GM12864 (cell line): ENCODE measurements around the gene GPR160.

Experiments
- DNase-seq: peaks from one replicate; pipeline ENCODE4 v3.0.0-alpha.2; 2011; ENCODE audit warnings: low read depth
- H3K4me3 ChIP-seq: 2 replicates; pipeline ENCODE4 v1.5.1; 2011; ENCODE audit warnings: mild to moderate bottlenecking, low read depth, low read length, control low read depth
- TF ChIP-seq, protein P1 (sequence below): IDR thresholded peaks from 2 replicates; pipeline ENCODE4 v1.5.1; 2011; ENCODE audit warnings: low read depth, mild to moderate bottlenecking, moderate library complexity, low read length, control low read depth, inconsistent platforms; ENCODE audit errors: missing control alignments

GPR160 gene

GRCh38 chr3:170054204-170054603, 16.4 kb downstream of the GPR160 start:
- H3K4me3 ChIP-seq, result no peak overlapping the region; the same call in 1 of the 2 replicates
- no peak for DNase-seq
- TF ChIP-seq, protein P1, sequence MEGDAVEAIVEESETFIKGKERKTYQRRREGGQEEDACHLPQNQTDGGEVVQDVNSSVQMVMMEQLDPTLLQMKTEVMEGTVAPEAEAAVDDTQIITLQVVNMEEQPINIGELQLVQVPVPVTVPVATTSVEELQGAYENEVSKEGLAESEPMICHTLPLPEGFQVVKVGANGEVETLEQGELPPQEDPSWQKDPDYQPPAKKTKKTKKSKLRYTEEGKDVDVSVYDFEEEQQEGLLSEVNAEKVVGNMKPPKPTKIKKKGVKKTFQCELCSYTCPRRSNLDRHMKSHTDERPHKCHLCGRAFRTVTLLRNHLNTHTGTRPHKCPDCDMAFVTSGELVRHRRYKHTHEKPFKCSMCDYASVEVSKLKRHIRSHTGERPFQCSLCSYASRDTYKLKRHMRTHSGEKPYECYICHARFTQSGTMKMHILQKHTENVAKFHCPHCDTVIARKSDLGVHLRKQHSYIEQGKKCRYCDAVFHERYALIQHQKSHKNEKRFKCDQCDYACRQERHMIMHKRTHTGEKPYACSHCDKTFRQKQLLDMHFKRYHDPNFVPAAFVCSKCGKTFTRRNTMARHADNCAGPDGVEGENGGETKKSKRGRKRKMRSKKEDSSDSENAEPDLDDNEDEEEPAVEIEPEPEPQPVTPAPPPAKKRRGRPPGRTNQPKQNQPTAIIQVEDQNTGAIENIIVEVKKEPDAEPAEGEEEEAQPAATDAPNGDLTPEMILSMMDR, result peak; percentile 48

- H3K4me3 ChIP-seq, result peak overlapping the region; percentile 37
- TF ChIP-seq, protein P1, result no peak
- DNase-seq, result peak; percentile 81
These were observed 17.4 kb downstream of the GPR160 start for GRCh38 chr3:170055209-170055608.

GRCh38 chr3:170056710-170057454, 19.1 kb downstream of the GPR160 start:
- H3K4me3 ChIP-seq, result peak overlapping the region; percentile 49; the same call in 1 of the 2 replicates
- peak; percentile 85 for DNase-seq

DNA sequence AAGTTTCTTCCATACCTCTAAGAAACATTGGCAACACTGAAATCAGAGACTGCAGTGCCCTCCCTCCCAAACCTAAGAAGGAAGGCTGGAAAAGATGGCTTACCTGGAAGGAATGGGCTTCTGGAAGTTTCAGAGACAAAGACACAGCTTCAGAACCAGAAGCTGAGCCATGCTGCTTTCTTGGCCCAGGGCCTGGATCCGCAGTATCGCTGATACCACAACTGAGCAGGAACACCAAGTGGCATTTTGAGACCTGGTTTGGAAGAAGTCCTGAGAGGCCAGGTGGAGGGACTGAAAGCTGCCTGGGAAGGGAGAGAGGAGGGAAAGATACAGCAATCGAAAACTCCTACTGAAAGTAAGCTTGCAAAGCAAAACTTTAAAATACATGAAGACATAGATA, 19.8 kb downstream of the GPR160 start:
- TF ChIP-seq, protein P1, result no peak
- DNase-seq, result no peak
- peak overlapping the region; percentile 49 for H3K4me3 ChIP-seq

More at GRCh38 chr3:170056710-170057454, 19.1 kb downstream of the GPR160 start:
- TF ChIP-seq, protein P1, result no peak

- TF ChIP-seq, protein P1, result no peak
- H3K4me3 ChIP-seq, result peak overlapping the region; percentile 49; the same call in 1 of the 2 replicates
- DNase-seq, result no peak
These were observed 20.3 kb downstream of the GPR160 start for GRCh38 chr3:170058127-170058526.

DNA sequence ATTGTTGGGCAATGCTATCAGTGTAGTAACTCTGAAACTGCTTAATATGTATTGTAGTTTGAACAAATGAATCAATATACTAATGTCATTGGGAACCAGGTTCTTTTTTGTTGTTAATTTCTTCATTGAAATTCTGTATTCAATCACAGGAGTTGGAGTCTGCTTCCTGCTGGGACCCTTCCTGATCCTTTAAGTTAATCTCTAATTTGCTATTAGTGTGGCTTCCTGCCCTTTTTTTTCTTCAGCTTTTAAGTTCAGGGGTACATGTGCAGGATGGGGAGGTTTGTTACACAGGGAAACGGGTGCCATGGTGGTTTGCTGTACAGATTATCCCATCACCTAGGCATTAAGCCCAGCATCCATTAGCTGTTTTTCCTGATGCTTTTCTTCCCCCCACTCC, 21.7 kb downstream of the GPR160 start:
- no peak overlapping the region for H3K4me3 ChIP-seq
- TF ChIP-seq, protein P1, result no peak
- no peak for DNase-seq

DNA sequence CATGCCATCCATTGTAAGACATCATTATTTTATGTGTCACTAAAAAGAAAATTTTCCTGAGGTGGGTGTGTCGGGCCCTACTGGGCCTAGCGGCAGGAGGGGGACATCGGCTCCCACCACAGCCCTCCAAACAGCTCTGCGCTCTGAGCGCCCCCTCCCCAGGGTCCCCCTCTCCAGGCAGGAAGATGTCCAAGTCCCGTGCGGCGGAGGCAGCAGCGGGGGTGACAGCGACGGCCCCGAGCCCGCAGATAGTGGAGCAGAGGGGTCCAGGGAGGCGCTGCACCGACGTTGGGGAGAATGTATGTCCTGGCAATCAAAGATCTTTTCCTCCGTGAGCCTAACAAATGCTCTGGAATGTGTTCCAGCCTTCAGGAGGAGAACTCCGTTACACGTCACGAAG, 24.3 kb downstream of the GPR160 start:
- TF ChIP-seq, protein P1, result no peak
- no peak for DNase-seq
- H3K4me3 ChIP-seq, result no peak overlapping the region
